Breast epithelium (tissue), 3 donors: ENCODE data around the gene TECR.
"Not testable (repeated sequence)": the region's sequence is repeated elsewhere in the genome, so short reads cannot be mapped to it uniquely, and the experiment has no call there.

Experiments used
- CTCF ChIP-seq, 3 donors: fragments of 450-650 bp; IDR thresholded peaks; one replicate each; pipeline ENCODE4 v1.5.1; 2016 to 2017; ENCODE audit warnings: antibody characterized with exemption in 3 of 3, mild to moderate bottlenecking in 3 of 3, moderate library complexity in 3 of 3
- POLR2AphosphoS5 ChIP-seq, 3 donors: sonication (generic); formaldehyde crosslinking; IDR thresholded peaks; one replicate each; pipeline ENCODE4 v1.6.1; 2017; ENCODE audit warnings: antibody characterized with exemption in 3 of 3

GRCh38 chr19:14504575-14504974, 24.8 kb upstream of the TECR start:
- TF ChIP-seq CTCF, POLR2AphosphoS5 (IDR thresholded peaks at IDR 0.05): not testable (repeated sequence)
